Stimulated activated CD8-positive, alpha-beta memory T cell treated with anti-CD3 and anti-CD28 coated beads, Interleukin-4, amount 100 ng/mL, for 24 hours (primary cell): ENCODE measurements around the gene ZNF669.

Experiments used
- DNase-seq: peaks from one replicate; pipeline ENCODE4 v3.0.0-alpha.2; 2020; ENCODE audit warnings: low read depth

The ZNF669 gene

GRCh38 chr1:247111259-247111699 is 7.1 kb upstream of the ZNF669 start:
- no peak for DNase-seq

DNA sequence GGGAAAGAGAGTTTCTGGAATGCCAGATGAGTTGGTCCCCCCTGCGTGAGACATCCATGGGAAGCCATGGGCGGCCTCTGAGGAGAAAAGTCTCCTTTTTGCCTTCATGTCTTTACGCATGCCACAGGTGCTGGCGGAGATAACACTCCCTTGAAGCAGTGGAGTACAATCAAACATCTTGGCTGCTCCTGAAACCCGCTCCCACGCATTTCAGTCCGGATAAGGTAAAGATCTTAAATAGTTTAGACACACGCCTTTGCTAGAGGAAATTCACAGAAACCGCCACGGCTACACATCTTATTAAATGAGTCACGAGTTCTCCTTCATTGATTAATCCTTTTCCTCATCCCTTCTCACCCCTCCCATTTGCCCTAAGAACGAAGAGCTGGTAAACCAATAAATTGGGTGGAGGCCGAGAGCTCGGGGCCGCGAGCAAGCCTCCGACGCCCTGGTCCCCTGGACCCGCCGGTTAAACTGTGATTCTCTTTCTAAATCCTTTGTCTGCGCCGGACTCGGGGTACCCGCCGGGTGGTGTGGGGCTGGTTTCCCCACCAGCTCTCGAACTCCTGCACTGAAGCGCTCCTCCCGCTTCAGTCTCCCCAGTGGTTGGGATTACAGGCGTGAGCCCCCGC is 6.6 kb upstream of the ZNF669 start:
- no peak for DNase-seq

DNA sequence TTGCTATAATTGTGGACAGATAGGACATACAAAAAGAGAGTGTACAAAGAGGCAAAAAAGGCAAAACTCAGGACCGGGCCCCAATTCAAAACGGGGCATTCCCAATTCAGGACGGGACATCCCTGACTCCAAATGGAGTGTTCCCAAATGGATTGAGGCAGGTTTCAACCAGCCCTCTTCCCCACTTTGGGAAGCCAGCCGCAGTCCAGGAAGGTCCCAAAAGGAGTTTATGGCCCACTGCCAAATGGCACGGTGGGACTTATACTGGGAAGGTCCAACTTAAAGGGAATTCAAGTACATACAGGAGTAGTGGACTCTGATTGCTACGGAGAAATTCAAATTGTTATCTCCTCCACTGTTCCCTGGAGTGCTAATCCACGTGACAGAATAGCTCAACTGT is 3.5 kb upstream of the ZNF669 start:
- no peak for DNase-seq

DNA sequence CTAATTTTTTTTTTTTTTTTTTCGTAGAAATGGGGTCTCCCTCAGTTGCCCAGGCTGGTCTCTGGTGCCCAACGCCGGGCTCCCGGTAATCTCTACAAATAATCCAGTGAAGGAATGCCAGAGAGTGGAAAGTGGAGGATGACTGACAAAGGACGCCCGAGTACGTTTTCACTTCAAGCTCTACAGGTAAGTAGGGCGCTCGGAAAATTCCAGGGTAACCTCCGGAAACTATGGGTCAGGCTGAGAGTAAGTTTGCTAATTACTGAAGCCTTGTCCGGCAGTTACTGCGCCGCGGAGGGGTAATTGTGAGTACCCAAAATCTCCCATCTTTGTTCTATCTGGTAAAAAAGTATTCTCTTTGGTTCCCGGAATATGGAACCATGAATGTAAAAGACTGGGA is 1.8 kb upstream of the ZNF669 start:
- DNase-seq, result no peak

DNA sequence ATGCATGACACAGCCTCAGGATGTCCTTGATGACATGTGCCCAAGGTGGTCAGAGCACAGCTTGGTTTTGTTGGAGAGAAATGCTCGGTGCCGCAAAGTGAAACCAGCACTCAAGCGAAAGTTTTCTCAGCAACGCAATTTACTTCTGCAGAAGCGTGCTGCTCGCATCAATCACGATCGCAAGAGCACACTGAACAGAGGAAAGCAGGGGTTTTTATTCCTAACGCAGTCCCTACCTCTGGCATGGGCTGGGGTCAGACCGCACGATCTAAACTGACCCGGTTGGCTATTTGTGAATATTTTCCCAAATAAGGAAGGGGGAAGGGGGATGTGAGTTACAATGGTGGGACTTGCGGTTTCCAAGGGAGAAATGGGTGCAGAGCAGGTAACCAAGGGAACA is 809 bp upstream of the ZNF669 start:
- DNase-seq, result no peak

GRCh38 chr1:247102381-247102780 is 1.8 kb downstream of the ZNF669 start:
- no peak for DNase-seq

DNA sequence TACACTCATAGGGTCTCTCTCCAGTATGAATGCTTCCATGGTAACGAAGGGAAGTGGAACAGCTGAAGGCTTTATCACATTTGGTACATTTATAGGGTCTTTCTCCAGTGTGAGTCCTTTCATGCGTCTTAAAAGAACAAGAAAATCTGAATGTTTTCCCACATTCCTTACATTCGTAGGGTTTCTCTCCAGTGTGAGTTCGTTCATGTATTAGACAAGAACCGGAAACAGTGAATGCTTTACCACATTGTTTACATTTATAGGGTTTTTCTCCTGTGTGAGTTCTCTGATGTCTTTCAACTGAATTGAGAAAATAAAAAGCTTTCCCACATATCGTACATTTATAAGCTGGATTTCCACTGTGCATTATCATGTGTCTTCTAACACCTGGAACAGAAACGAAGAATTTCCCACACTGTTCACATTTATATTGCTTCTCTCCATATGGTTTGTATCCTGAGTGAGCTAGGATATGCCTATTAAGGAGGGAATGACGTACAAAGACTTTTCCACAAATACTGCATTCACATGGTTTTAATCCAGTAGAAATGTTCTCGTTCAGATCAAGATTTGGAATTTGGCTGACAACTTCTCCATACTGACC is 3.4 kb downstream of the ZNF669 start:
- DNase-seq, result no peak

DNA sequence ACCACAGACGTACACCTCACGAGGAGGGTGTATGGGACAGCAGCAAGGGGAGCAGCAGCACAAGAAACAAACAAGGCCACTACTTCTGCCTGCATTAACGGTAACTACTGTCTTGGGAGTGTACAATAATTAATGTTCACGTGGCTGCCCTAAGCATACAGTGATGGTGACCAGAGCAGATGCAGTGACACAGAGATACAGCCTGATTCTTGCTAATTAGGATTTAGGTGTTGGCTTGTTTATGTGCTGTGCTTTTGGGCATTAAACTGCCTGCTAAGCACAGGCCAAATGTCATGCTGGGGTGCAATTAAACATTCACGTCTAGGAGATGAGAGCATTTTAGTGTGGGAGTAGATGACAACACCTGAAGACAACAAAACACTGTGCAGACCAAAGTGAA is 7.2 kb downstream of the ZNF669 start:
- DNase-seq, result no peak

DNA sequence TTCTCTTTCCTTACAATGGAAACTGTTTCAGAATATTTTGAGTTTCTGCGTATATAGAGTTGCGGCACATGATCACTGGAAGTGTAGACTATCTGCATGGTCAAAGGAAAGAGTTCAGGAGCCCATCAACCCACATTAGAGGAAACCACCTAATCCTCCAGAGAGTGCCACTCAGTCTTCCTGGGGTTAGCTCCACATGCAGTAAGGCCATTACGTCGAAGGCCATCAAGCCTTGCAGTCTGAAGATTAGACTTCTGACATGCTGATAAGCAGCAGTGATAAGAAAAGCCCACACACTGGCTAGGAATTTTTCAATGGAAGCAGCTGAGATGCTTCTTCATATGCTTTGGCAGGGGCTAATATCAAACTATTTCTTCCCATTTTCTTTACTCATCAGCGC is 7.6 kb downstream of the ZNF669 start:
- no peak for DNase-seq

- no peak for DNase-seq
These were observed 8.0 kb downstream of the ZNF669 start for GRCh38 chr1:247096112-247096511.

GRCh38 chr1:247090455-247090854 is 13.7 kb downstream of the ZNF669 start:
- DNase-seq, result no peak

- no peak for DNase-seq
These were observed 14.4 kb downstream of the ZNF669 start for GRCh38 chr1:247089616-247090375.

DNA sequence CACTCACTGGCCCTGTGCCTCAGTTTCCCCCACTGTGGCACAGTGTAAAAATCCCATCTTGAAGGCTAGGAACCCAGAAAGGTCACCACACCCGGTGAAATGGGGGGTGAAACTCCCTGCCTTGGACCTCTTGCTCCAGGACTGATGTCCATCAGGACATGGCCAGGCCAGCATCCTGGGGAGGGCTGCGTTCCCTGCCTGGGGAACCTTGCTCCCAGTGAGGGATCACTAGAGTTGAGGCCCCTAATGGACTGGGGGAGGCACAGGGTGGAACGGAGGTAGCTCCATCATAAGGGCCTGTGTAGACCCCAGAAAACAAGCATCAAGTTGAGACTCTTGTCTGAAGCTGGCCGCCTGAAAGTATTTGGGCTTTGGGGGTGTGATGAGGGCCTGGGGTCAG is 15.2 kb downstream of the ZNF669 start:
- DNase-seq, result no peak

- DNase-seq, result no peak
These were observed 16.9 kb downstream of the ZNF669 start for GRCh38 chr1:247087256-247087655.

DNA sequence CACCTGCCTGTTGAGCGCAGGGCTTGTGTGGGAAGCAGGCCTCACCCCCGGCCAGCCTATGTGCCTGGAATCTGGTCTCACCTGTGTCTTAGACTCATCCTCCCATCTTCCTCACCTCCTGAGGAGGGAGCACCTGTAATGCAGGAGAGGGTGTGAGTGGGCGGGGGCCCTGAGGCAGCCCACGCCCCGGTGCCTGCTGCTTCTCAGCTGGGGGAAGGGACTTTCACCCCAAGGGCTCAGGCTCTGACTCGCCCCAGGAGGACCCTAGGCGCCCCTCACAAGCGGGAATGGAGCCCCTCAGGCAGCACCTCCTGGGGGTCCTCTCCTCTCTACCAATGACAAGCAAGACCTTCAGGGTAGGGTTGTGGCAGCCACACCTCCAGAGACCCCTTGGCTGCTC is 18.8 kb downstream of the ZNF669 start:
- DNase-seq, result no peak

DNA sequence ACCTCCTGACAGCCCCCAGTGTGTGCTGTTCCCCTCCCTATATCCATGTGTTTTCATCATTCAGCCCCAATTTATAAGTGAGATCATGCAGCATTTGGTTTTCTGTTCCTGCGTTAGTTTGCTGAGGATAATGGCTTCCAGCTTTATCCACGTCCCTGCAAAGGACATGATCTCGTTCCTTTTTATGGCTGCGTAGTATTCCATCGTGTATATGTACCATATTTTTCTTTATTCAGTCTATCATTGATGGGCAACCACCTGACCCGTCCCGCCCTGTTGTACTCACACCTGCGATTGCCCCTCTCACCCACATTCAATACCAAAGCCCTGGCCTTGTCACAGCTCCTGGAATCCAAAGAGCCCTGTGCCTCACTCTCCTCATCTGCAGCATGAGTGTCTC is 19.4 kb downstream of the ZNF669 start:
- no peak for DNase-seq

GRCh38 chr1:247079141-247079874 is 24.8 kb downstream of the ZNF669 start:
- no peak for DNase-seq

- DNase-seq, result peak; percentile 87
These were observed 25.7 kb downstream of the ZNF669 start, which contains the start of gene ZNF670 for GRCh38 chr1:247078258-247079140. ZNF670 (minus strand) TSS chr1:247078811; CDS start chr1:247078596, 215 bp downstream.

- DNase-seq, result no peak
These were observed 26.3 kb downstream of the ZNF669 start for GRCh38 chr1:247077876-247078257.

GRCh38 chr1:247077213-247077612 is 26.9 kb downstream of the ZNF669 start:
- no peak for DNase-seq

GRCh38 chr1:247070645-247071044 is 33.5 kb downstream of the ZNF669 start:
- no peak for DNase-seq

DNA sequence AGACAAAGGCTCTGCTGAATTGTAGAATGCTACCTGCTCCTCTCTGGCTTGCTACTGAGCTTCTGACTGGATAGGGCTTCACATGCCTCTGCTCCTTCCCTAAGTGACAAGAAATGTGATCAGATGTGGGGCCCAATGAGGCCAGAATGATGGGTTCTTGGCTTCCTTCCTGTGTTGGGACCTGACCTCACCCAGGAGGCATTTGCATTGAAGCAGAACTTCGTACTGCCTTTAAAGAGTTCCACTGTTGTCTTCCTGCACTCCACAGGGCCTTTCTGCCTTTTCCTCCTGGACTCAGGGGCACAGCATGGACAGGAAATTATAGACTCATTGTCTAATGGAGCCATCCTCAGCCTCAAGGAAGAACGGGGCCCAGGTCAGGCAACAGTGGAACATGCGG is 39.9 kb downstream of the ZNF669 start:
- DNase-seq, result no peak
